ENCODE results near the gene APOC4.

GRCh38 chr19:44897835-44898234 is 44.2 kb upstream of the APOC4 start:
- TF ChIP-seq POLR2AphosphoS5 (IDR thresholded peaks at IDR 0.05; ENCODE audit: low read depth, low read length) (no peak), CTCF (IDR thresholded peaks at IDR 0.05) (no peak), REST (IDR thresholded peaks at IDR 0.05; ENCODE audit: insufficient read depth in 1 of 2, low read depth in 2 of 2, low read length in 1 of 2) (no peak)

All from Panc1 (cell line).